SK-N-SH (cell line): Measurements from ENCODE around the gene CCDC38. TPM values are rescaled to one million over a fixed set of nuclear protein-coding genes. Genes with fewer than 3 reads are reported as not detected.

Source experiments
- CTCF ChIA-PET: fragments of 300-600, 350-600 bp; formaldehyde crosslinking; extraction: SDS; loops from one replicate; lab custom pipeline; 2021; lab: Yijun Ruan, JAX
- POLR2A ChIA-PET: fragments of 350-600 bp; sonication (Branson Sonifier 250); formaldehyde crosslinking; extraction: SDS; loops from one replicate; lab custom pipeline; 2020; ENCODE audit warnings: antibody characterized with exemption, inconsistent platforms; lab: Yijun Ruan, JAX
- DNase-seq: peaks from one replicate; pipeline ENCODE4 v3.0.0; 2012
- H2AFZ ChIP-seq: fragments of 200-600 bp; sonication (generic); 2 replicates; pipeline ENCODE4 v1.8.1; 2016; ENCODE audit warnings: antibody characterized with exemption, mild to moderate bottlenecking, low read depth
- H3F3A ChIP-seq: fragments of 200-600 bp; sonication (generic); replicated peaks from 2 replicates; pipeline ENCODE3; 2016; ENCODE audit warnings: antibody characterized with exemption, mild to moderate bottlenecking; ENCODE audit not compliant: insufficient read depth
- H3K27ac ChIP-seq, 2 experiments: fragments of 200-500 bp in 1 of 2; fragments of 200-600 bp in 1 of 2; sonication (Bioruptor generic) in 1 of 2; sonication (generic), shearing (Covaris generic) in 1 of 2; 2 replicates each; pipeline versions ENCODE4 v1.5.1 to v1.6.1; 2014 to 2016; ENCODE audit warnings: low read depth in 2 of 2, inconsistent platforms in 1 of 2, low read length in 1 of 2, mild to moderate bottlenecking in 1 of 2, mixed read lengths in 1 of 2
- H3K27me3 ChIP-seq: fragments of 200-600 bp; sonication (generic), shearing (Covaris generic); 2 replicates; pipeline ENCODE4 v1.6.1; 2016; ENCODE audit warnings: mixed run types; ENCODE audit not compliant: insufficient read depth
- H3K36me3 ChIP-seq, 2 experiments: fragments of 200-500 bp in 1 of 2; fragments of 200-600 bp in 1 of 2; sonication (Bioruptor generic) in 1 of 2; sonication (generic) in 1 of 2; replicated peaks in 1 of 2; 2 replicates each; pipeline versions ENCODE3 to v1.5.1; 2014 to 2016; ENCODE audit warnings: low read length in 1 of 2, mild to moderate bottlenecking in 1 of 2; ENCODE audit not compliant: insufficient read depth in 2 of 2, control insufficient read depth in 1 of 2
- H3K4me1 ChIP-seq, 2 experiments: fragments of 200-500 bp in 1 of 2; fragments of 200-600 bp in 1 of 2; sonication (Bioruptor generic) in 1 of 2; sonication (generic), shearing (Covaris generic) in 1 of 2; 2 replicates each; pipeline versions ENCODE4 v1.5.1 to v1.6.1; 2014 to 2016; ENCODE audit warnings: low read depth in 1 of 2, low read length in 1 of 2, mixed run types in 1 of 2; ENCODE audit not compliant: insufficient read depth in 2 of 2, control insufficient read depth in 1 of 2
- H3K4me2 ChIP-seq: fragments of 200-600 bp; sonication (generic), shearing (Covaris generic); 2 replicates; pipeline ENCODE4 v1.6.1; 2017; ENCODE audit warnings: mixed run types
- H3K4me3 ChIP-seq, 2 experiments: fragments of 200-500 bp in 1 of 2; fragments of 200-600 bp in 1 of 2; sonication (Bioruptor generic) in 1 of 2; sonication (generic), shearing (Covaris generic) in 1 of 2; 2 replicates each; pipeline versions ENCODE4 v1.5.1 to v1.8.1; 2014 to 2016; ENCODE audit warnings: low read depth in 2 of 2, inconsistent platforms in 1 of 2, low read length in 1 of 2, mild to moderate bottlenecking in 1 of 2, mixed read lengths in 1 of 2, moderate library complexity in 1 of 2
- H3K79me2 ChIP-seq: fragments of 200-600 bp; sonication (generic); 2 replicates; pipeline ENCODE4 v1.8.1; 2017; ENCODE audit warnings: mild to moderate bottlenecking; ENCODE audit not compliant: insufficient read depth
- H3K9ac ChIP-seq: fragments of 200-600 bp; sonication (generic); 2 replicates; pipeline ENCODE4 v1.6.1; 2017; ENCODE audit warnings: mixed run types
- H3K9me2 ChIP-seq: fragments of 200-600 bp; sonication (generic); 2 replicates; pipeline ENCODE4 v1.6.1; 2017; ENCODE audit warnings: mixed run types
- H3K9me3 ChIP-seq: fragments of 200-600 bp; sonication (generic); 2 replicates; pipeline ENCODE4 v1.6.1; 2017; ENCODE audit warnings: mixed run types, mild to moderate bottlenecking, moderate library complexity
- H4K20me1 ChIP-seq: fragments of 200-600 bp; sonication (generic); 2 replicates; pipeline ENCODE4 v1.6.1; 2017; ENCODE audit warnings: mild to moderate bottlenecking, mixed run types; ENCODE audit not compliant: insufficient read depth
- CHD2 ChIP-seq: fragments of 150-350 bp; IDR thresholded peaks from 2 replicates; pipeline ENCODE4 v1.6.1; 2018; ENCODE audit warnings: low read length; ENCODE audit not compliant: partially characterized antibody
- EP300 ChIP-seq, 2 experiments: IDR thresholded peaks; 2 replicates each; pipeline versions ENCODE4 v1.4.0 to v1.6.1; 2012; ENCODE audit warnings: borderline replicate concordance in 1 of 2, low read depth in 1 of 2, low read length in 1 of 2
- GABPA ChIP-seq: IDR thresholded peaks from 2 replicates; pipeline ENCODE4 v1.4.0; 2012; ENCODE audit warnings: low read depth, mild to moderate bottlenecking
- GATA2 ChIP-seq: sonication (generic); formaldehyde crosslinking; IDR thresholded peaks from 2 replicates; pipeline ENCODE4 v1.5.0; 2020; ENCODE audit warnings: mild to moderate bottlenecking, missing genetic modification reagents
- MXI1 ChIP-seq: IDR thresholded peaks from 2 replicates; pipeline ENCODE4 v1.6.1; 2012; ENCODE audit warnings: mild to moderate bottlenecking, low read depth, low read length, improper control_type of control experiment
- POLR2AphosphoS5 ChIP-seq: IDR thresholded peaks from 2 replicates; pipeline ENCODE4 v1.6.1; 2012; ENCODE audit warnings: low read depth, low read length
- RCOR1 ChIP-seq: fragments of 150-350 bp; IDR thresholded peaks from 2 replicates; pipeline ENCODE4 v1.6.1; 2017; ENCODE audit warnings: antibody characterized with exemption, low read length
- REST ChIP-seq: IDR thresholded peaks from 2 replicates; pipeline ENCODE4 v1.6.1; 2012; ENCODE audit warnings: mild to moderate bottlenecking, low read depth, low read length, moderate library complexity
- SIN3A ChIP-seq: IDR thresholded peaks from 2 replicates; pipeline ENCODE4 v1.6.1; 2012; ENCODE audit warnings: low read depth, mild to moderate bottlenecking, low read length, moderate library complexity, borderline replicate concordance
- TEAD4 ChIP-seq: IDR thresholded peaks from 2 replicates; pipeline ENCODE4 v1.4.0; 2012; ENCODE audit warnings: mild to moderate bottlenecking, borderline replicate concordance; ENCODE audit not compliant: insufficient read depth
- USF1 ChIP-seq: IDR thresholded peaks from 2 replicates; pipeline ENCODE4 v1.4.0; 2012; ENCODE audit warnings: low read depth, borderline replicate concordance
- USF2 ChIP-seq: fragments of 150-350 bp; IDR thresholded peaks from 2 replicates; pipeline ENCODE4 v1.6.1; 2017; ENCODE audit warnings: antibody characterized with exemption, low read length, low read depth, borderline replicate concordance
- WGBS: methylation state at CpG from one replicate; pipeline ENCODE4 v1.1.6; 2017; ENCODE audit warnings: low lambda C conversion rate; 5-methylcytosine and 5-hydroxymethylcytosine counted together
- polyA plus RNA-seq, 3 experiments: library from polyadenylated mRNA; depleted of rRNA; stranded (reverse); fragments of >200 nt; gene quantifications; 2 replicates each; pipeline ENCODE4 v1.2.3, GENCODE V29; 2012
- TF ChIP-seq, protein P1 (sequence below): IDR thresholded peaks from 2 replicates; pipeline ENCODE4 v1.4.0; 2012; ENCODE audit warnings: low read depth

CCDC38 gene
- polyA plus RNA-seq (2012; rRNA removed) = not detected in 2 replicates
- polyA plus RNA-seq (2012; cell fraction: cytosol; rRNA removed) = 0.03 and 0.06 TPM in 2 replicates
- 0.01 and 0.05 TPM in 2 replicates for polyA plus RNA-seq (2012; cell fraction: nucleus; rRNA removed)

GRCh38 chr12:95942524-95943329 lies at the start of gene CCDC38:
TSS of gene CCDC38 (minus strand) at chr12:95942614. CDS start at chr12:95936509, 6,105 bp downstream.
- no peaks in the 10 kb centered on the region for H3F3A ChIP-seq
- ChIA-PET POLR2A (interaction anchor here (1.0 to 2.2 kb wide), 8 partner anchors 9 to 93 kb away, joined by 3 to 11 read pairs (median 4); partner anchors contain the start of gene LTA4H), CTCF (interaction anchor here (0.7 to 5.9 kb wide), 8 partner anchors 12 to 93 kb away, joined by 3 to 41 read pairs (median 4); partner anchors contain the start of gene LTA4H)
- no peaks in the 10 kb centered on the region for H3K79me2 ChIP-seq
- H3K4me3 ChIP-seq = peak within 1 kb of the TSS; percentile 69 to 76
- under 1% methylated on average over 28 of the region's 51 CpGs for WGBS
- peak within 1 kb of the TSS; percentile 96 for H3K4me2 ChIP-seq
- H2AFZ ChIP-seq = peak within 1 kb of the TSS; percentile 89
- peak within 1 kb of the TSS in 1 of 2 experiments; percentile 97; a peak in 2 of 4 replicates for H3K27ac ChIP-seq
- peak within 1 kb of the TSS; percentile 63 for H3K9ac ChIP-seq
- H3K36me3 ChIP-seq = no peaks in the 10 kb centered on the region
- no peaks in the 10 kb centered on the region for H3K27me3 ChIP-seq
- TF ChIP-seq EP300 (IDR thresholded peaks at IDR 0.05; ENCODE audit: borderline replicate concordance in 1 of 2, low read depth in 1 of 2, low read length in 1 of 2) = 0 out of 4 replicates have a peak, but pooled peaks of 1 of the 2 experiments have one; percentile 32
- TF ChIP-seq CHD2 = peak; percentile 3
- TF ChIP-seq USF1 = peak; percentile 89
- TF ChIP-seq TEAD4 = no peak
- peak; percentile 29 for TF ChIP-seq GATA2 (CRISPR knock-in tag)
- no peak for TF ChIP-seq RCOR1
- peak; percentile 74 for TF ChIP-seq GABPA
- TF ChIP-seq SIN3A = 0 out of 2 replicates have a peak, but pooled peaks have one; percentile 31
- no peak for TF ChIP-seq REST
- TF ChIP-seq MXI1 = 0 out of 2 replicates have a peak, but pooled peaks have one; percentile 46
- TF ChIP-seq, protein P1, sequence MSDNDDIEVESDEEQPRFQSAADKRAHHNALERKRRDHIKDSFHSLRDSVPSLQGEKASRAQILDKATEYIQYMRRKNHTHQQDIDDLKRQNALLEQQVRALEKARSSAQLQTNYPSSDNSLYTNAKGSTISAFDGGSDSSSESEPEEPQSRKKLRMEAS = peak; percentile 65
- peak; percentile 31; the same call in 1 of the 2 replicates for TF ChIP-seq USF2
- 0 out of 2 replicates have a peak, but pooled peaks have one; percentile 23 for TF ChIP-seq POLR2AphosphoS5
- TF ChIP-seq, all 33 proteins: peak for 10
- Histone ChIP-seq H3K9me2 (no peaks in the 10 kb centered on the region), H3K4me1 (peaks cover 0 to 7% of the 10 kb centered on the region in 2 experiments; a peak in 2 of 4 replicates), H4K20me1 (no peaks in the 10 kb centered on the region), H3K9me3 (no peaks in the 10 kb centered on the region)
- peak; percentile 98 for DNase-seq
